Measurements from ENCODE around the gene STRBP. TPM values are rescaled to one million over a fixed set of nuclear protein-coding genes. Genes with fewer than 3 reads are reported as not detected.

STRBP gene
- total and polyA plus RNA-seq, 2 of the 8 experiments (the other 6 are each of a cell fraction or from before 2014, with no cell fraction given), result 29.7 to 105 TPM

DNA sequence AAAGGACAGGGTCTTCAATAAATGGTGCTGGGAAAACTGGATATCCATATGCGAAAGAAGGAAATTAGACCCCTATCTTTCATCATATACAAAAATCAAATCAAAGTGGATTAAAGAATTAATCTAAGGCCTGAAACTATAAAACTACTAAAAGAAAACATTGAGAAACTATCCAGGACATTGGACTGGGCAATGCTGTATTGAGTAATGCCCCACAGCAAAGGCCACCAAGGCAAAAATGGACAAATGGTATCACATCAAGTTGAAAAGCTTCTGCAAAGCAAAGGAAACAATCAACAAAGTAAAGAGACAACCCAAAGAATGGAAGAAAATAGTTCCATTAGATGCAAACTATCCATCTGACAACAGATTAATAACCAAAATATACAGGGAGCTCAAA is 72.3 kb downstream of the STRBP start:
- peaks cover 0 to 2% (median under 1%) of the 10 kb centered on the region in 4 experiments; a peak in 2 of 7 replicates for H3K4me1 ChIP-seq (replicated peaks in 1 of 4; ENCODE audit: control insufficient read depth in 3 of 4, insufficient read depth in 4 of 4, low read length in 3 of 4)
- WGBS, 2 experiments (ENCODE audit: extremely low coverage in 1 of 2, insufficient coverage in 1 of 2, insufficient read length in 1 of 2, insufficient replicate concordance in 2 of 2, low coverage in 1 of 2, low lambda C conversion rate in 2 of 2, missing lambda C conversion rate in 1 of 2), result 85% methylated on average over 1 of the region's 1 CpG; no CpG with 5 or more reads in 1 of the 2 experiments
- no peaks in the 10 kb centered on the region for H3K36me3 ChIP-seq (ENCODE audit: control insufficient read depth in 2 of 4, insufficient read depth in 4 of 4, low read length in 3 of 4)
- H2AK5ac ChIP-seq (ENCODE audit: low read depth, low read length), result no peak overlapping the region
- no peak overlapping the region for H3K23ac ChIP-seq (ENCODE audit: insufficient read length)
- TF ChIP-seq EGR1 (IDR thresholded peaks at IDR 0.05; ENCODE audit: borderline replicate concordance, low read depth, low read length), result no peak
- no peak for TF ChIP-seq SP2 (IDR thresholded peaks at IDR 0.05; ENCODE audit: low read length)
- TF ChIP-seq ZNF274 (IDR thresholded peaks at IDR 0.05; ENCODE audit: borderline replicate concordance, extremely low read depth, low read length), result no peak
- no peak for TF ChIP-seq POLR2A (IDR thresholded peaks at IDR 0.05; ENCODE audit: control extremely low read depth in 1 of 2, low read depth in 2 of 2, low read length in 2 of 2)
- no peak for TF ChIP-seq EZH2 (IDR thresholded peaks at IDR 0.05; ENCODE audit: low read depth, low read length, severe bottlenecking)
- no peak for TF ChIP-seq RFX5 (IDR thresholded peaks at IDR 0.05; ENCODE audit: borderline replicate concordance, low read depth, low read length)
- H2AFZ ChIP-seq (ENCODE audit: low read length), result no peak overlapping the region
- no peak overlapping the region for H2BK5ac ChIP-seq (ENCODE audit: low read depth, low read length)
- H3K23me2 ChIP-seq (ENCODE audit: low read depth, low read length), result peaks cover 3% of the 10 kb centered on the region; the same call in 1 of the 2 replicates
- H3K4me3 ChIP-seq (ENCODE audit: extremely low read depth in 1 of 4, insufficient read depth in 2 of 4, low read depth in 3 of 4, low read length in 4 of 4), result no peak overlapping the region
- H4K5ac ChIP-seq (ENCODE audit: insufficient read length, low read depth, low read length), result no peak overlapping the region
- H3K18ac ChIP-seq (ENCODE audit: extremely low read depth, low read length), result no peak overlapping the region
- H3K4ac ChIP-seq (replicated peaks; ENCODE audit: insufficient read length, low read depth, low read length), result no peak overlapping the region
- H3K4me2 ChIP-seq (ENCODE audit: insufficient read depth in 1 of 2, low read depth in 2 of 2, low read length in 2 of 2), result no peak overlapping the region
- no peak overlapping the region for H3K9ac ChIP-seq (replicated peaks in 1 of 4; ENCODE audit: extremely low read depth in 1 of 4, low read depth in 3 of 4, low read length in 3 of 4)
- no peak overlapping the region for H3K56ac ChIP-seq (replicated peaks; ENCODE audit: insufficient read length, low read depth, low read length)
- FAIRE-seq (no peak), DNase-seq (ENCODE audit: low read depth in 1 of 2, low spot score in 2 of 2) (no peak)
- H3K79me2 ChIP-seq (ENCODE audit: control insufficient read depth in 1 of 2, insufficient read depth in 2 of 2, low read length in 2 of 2), result peaks cover 0 to 56% of the 10 kb centered on the region in 2 experiments; a peak in 3 of 4 replicates
- no peak overlapping the region for H2BK20ac ChIP-seq (ENCODE audit: low read length)
- no peak overlapping the region for H2BK120ac ChIP-seq (replicated peaks; ENCODE audit: low read depth, low read length)
- H4K8ac ChIP-seq (ENCODE audit: extremely low read depth, insufficient read depth, low read length), result no peak overlapping the region
- no peak overlapping the region for H3K14ac ChIP-seq (ENCODE audit: insufficient read length)
- no peak overlapping the region for H3K27ac ChIP-seq (ENCODE audit: low read depth, low read length)
- no peak overlapping the region for H2BK15ac ChIP-seq (ENCODE audit: low read length)
- H3K9me3 ChIP-seq (ENCODE audit: insufficient read depth in 2 of 2, low read depth in 1 of 2, low read length in 1 of 2), result no peaks in the 10 kb centered on the region
- CTCF ChIA-PET (ENCODE audit: partially characterized antibody), result no interaction called here
- H3K79me1 ChIP-seq (ENCODE audit: low read depth, low read length), result peaks cover 4% of the 10 kb centered on the region
- peaks cover 0 to under 1% of the 10 kb centered on the region in 2 experiments for H4K20me1 ChIP-seq (replicated peaks in 1 of 2; ENCODE audit: control insufficient read depth in 1 of 2, insufficient read depth in 2 of 2, low read length in 2 of 2)
- no peak overlapping the region for H4K91ac ChIP-seq (replicated peaks; ENCODE audit: insufficient read length, low read length)
- no peaks in the 10 kb centered on the region for H3K27me3 ChIP-seq (replicated peaks in 1 of 4; ENCODE audit: control insufficient read depth in 3 of 4, extremely low read depth in 1 of 4, insufficient read depth in 3 of 4, low read length in 3 of 4)
- no peak overlapping the region for H2BK12ac ChIP-seq (ENCODE audit: low read depth, low read length)
- POLR2A ChIA-PET (ENCODE audit: partially characterized antibody), result no interaction called here

All from H1 (cell line).